HG03159 (cell line): Measurements from ENCODE around the gene ACKR3.

Experiments
- ATAC-seq: cut with Tn5 transposase; IDR thresholded peaks from one replicate; pipeline ENCODE4 v1.9.1; 2021; ENCODE audit warnings: mild to moderate bottlenecking, moderate library complexity; ENCODE audit not compliant: unreplicated experiment

Gene ACKR3

GRCh38 chr2:236582968-236583367 is 13.3 kb downstream of the ACKR3 start:
- ATAC-seq: no peak

- no peak for ATAC-seq
Observed at GRCh38 chr2:236583621-236584203, 14.1 kb downstream of the ACKR3 start.

GRCh38 chr2:236584521-236585384 is 15.1 kb downstream of the ACKR3 start:
- no peak for ATAC-seq

GRCh38 chr2:236585966-236586365 is 16.3 kb downstream of the ACKR3 start:
- no peak for ATAC-seq

- ATAC-seq: no peak
Observed at GRCh38 chr2:236587861-236588815, 18.5 kb downstream of the ACKR3 start.

GRCh38 chr2:236588932-236589592 is 19.4 kb downstream of the ACKR3 start:
- ATAC-seq: no peak

- no peak for ATAC-seq
Observed at GRCh38 chr2:236590846-236591245, 21.2 kb downstream of the ACKR3 start.

GRCh38 chr2:236592821-236593220 is 23.2 kb downstream of the ACKR3 start:
- no peak for ATAC-seq

GRCh38 chr2:236593531-236593930 is 23.9 kb downstream of the ACKR3 start:
- ATAC-seq: no peak

GRCh38 chr2:236593956-236594355 is 24.3 kb downstream of the ACKR3 start:
- no peak for ATAC-seq

- no peak for ATAC-seq
Observed at GRCh38 chr2:236597629-236598028, 28.0 kb downstream of the ACKR3 start.

GRCh38 chr2:236599059-236599458 is 29.4 kb downstream of the ACKR3 start:
- no peak for ATAC-seq

GRCh38 chr2:236600158-236600557 is 30.5 kb downstream of the ACKR3 start:
- ATAC-seq: no peak

GRCh38 chr2:236600892-236601291 is 31.3 kb downstream of the ACKR3 start:
- ATAC-seq: no peak

GRCh38 chr2:236601316-236602202 is 31.9 kb downstream of the ACKR3 start:
- ATAC-seq: no peak

- ATAC-seq: no peak
Observed at GRCh38 chr2:236602678-236603077, 33.1 kb downstream of the ACKR3 start.

GRCh38 chr2:236603361-236604015 is 33.9 kb downstream of the ACKR3 start:
- no peak for ATAC-seq

- no peak for ATAC-seq
Observed at GRCh38 chr2:236604575-236605344, 35.1 kb downstream of the ACKR3 start.

- no peak for ATAC-seq
Observed at GRCh38 chr2:236605345-236605734, 35.7 kb downstream of the ACKR3 start.
